H1 (cell line): ENCODE measurements around the gene ZNF407. TPM values are rescaled to one million over a fixed set of nuclear protein-coding genes. Genes with fewer than 3 reads are reported as not detected.

Experiments used
- BRCA1 ChIP-seq: IDR thresholded peaks from 2 replicates; pipeline ENCODE4 v1.6.1; 2012; ENCODE audit warnings: low read depth, low read length, improper control_type of control experiment
- EZH2 ChIP-seq: fragments of 200-600 bp; sonication (generic); IDR thresholded peaks from 2 replicates; pipeline ENCODE4 v1.7.1; 2012; ENCODE audit warnings: low read depth, mild to moderate bottlenecking, moderate library complexity, low read length, inconsistent platforms; ENCODE audit not compliant: severe bottlenecking
- KDM4A ChIP-seq: IDR thresholded peaks from one replicate; pipeline ENCODE4 v1.7.1; 2012; ENCODE audit warnings: low read depth, mild to moderate bottlenecking, moderate library complexity, low read length, inconsistent platforms; ENCODE audit not compliant: severe bottlenecking
- POLR2A ChIP-seq, 2 experiments: IDR thresholded peaks; 1 replicate in 1 of 2; 2 replicates in 1 of 2; pipeline ENCODE4 v1.6.1; 2011; ENCODE audit warnings: low read depth in 2 of 2, low read length in 2 of 2, mild to moderate bottlenecking in 2 of 2; ENCODE audit errors: control extremely low read depth in 1 of 2
- SIN3A ChIP-seq, 2 experiments: IDR thresholded peaks in 1 of 2; conservative IDR thresholded peaks in 1 of 2; 2 replicates each; pipeline ENCODE4 v1.6.1; 2011 to 2012; ENCODE audit warnings: low read length in 2 of 2, improper control_type of control experiment in 1 of 2, low read depth in 1 of 2, mild to moderate bottlenecking in 1 of 2
- polyA plus RNA-seq, 7 experiments: library from polyadenylated mRNA; depleted of rRNA in 3 of 7; stranded (reverse) in 5 of 7; unstranded in 2 of 7; fragments of >200 nt in 5 of 7; fragments of 200-250 nt in 2 of 7; gene quantifications; 1 replicate in 5 of 7; 2 replicates in 1 of 7; 4 replicates in 1 of 7; pipeline versions ENCODE4 v1.2.1 to v1.2.3, GENCODE V29; 2011 to 2013; ENCODE audit warnings: missing spikeins in 2 of 7, mixed read lengths in 2 of 7
- total RNA-seq: library from RNA; stranded (reverse); fragmentation: NEBNext Ultra II Directional; extraction: Animal tissue kit (Norgen Biotek cat#: 25700); gene quantifications from 2 replicates; pipeline ENCODE4 v1.2.1, GENCODE V29; 2021
- TF ChIP-seq, protein P1 (sequence below): IDR thresholded peaks from 2 replicates; pipeline ENCODE4 v1.6.1; 2012; ENCODE audit warnings: low read length, inconsistent platforms

Gene ZNF407
- total and polyA plus RNA-seq, 2 of the 8 experiments (the other 6 are each of a cell fraction or from before 2014, with no cell fraction given), result 1.5 to 6.8 TPM

DNA sequence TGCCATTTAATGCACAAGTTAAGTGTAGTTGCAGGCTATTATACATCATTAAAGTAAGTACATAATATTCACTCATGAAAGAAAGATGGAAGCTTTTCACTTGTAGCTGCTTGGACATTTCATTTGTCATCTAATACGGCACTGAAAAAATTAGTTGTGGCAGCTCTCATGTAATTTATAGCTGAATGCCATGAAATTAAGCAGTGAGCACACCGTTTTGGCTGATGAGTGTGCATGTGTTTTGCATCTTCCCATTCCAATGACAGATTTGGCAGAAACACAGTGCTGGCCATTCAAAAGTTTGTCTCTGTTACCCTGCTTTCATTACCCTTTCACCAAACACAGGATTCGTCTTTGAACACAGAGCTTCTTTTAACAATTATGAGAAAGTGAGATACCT lies 437.3 kb downstream of the ZNF407 start (continued):
- TF ChIP-seq EZH2 (no peak), SIN3A (conservative IDR thresholded peaks at IDR 0.05 in 1 of 2, IDR thresholded peaks at IDR 0.05 in 1 of 2; ENCODE audit: low read depth in 1 of 2, low read length in 2 of 2) (no peak), POLR2A (IDR thresholded peaks at IDR 0.05; ENCODE audit: control extremely low read depth in 1 of 2, low read depth in 2 of 2, low read length in 2 of 2) (no peak), BRCA1 (no peak), KDM4A (no peak)
- TF ChIP-seq, protein P1, sequence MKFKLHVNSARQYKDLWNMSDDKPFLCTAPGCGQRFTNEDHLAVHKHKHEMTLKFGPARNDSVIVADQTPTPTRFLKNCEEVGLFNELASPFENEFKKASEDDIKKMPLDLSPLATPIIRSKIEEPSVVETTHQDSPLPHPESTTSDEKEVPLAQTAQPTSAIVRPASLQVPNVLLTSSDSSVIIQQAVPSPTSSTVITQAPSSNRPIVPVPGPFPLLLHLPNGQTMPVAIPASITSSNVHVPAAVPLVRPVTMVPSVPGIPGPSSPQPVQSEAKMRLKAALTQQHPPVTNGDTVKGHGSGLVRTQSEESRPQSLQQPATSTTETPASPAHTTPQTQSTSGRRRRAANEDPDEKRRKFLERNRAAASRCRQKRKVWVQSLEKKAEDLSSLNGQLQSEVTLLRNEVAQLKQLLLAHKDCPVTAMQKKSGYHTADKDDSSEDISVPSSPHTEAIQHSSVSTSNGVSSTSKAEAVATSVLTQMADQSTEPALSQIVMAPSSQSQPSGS, result no peak
- TF ChIP-seq, all 59 proteins: peak for 0
